HL-60 (cell line): ENCODE measurements around the gene TRIP4.
"Not testable (repeated sequence)": the region's sequence is repeated elsewhere in the genome, so short reads cannot be mapped to it uniquely, and the experiment has no call there.

Experiments
- DNase-seq, 2 experiments: peaks; one replicate each; pipeline ENCODE4 v3.0.0-alpha.2; 2010 to 2020; ENCODE audit warnings: low read depth in 1 of 2, low spot score in 1 of 2
- H3K27ac ChIP-seq: fragments of 250-450 bp; sonication (Bioruptor Pico); replicated peaks from 2 replicates; pipeline ENCODE4 v1.5.1; 2020; ENCODE audit warnings: mild to moderate bottlenecking, moderate library complexity
- H3K27me3 ChIP-seq: fragments of 250-450 bp; sonication (Bioruptor Pico); 2 replicates; pipeline ENCODE4 v1.5.1; 2021; ENCODE audit warnings: mild to moderate bottlenecking, moderate library complexity; ENCODE audit not compliant: insufficient read depth, poor library complexity, severe bottlenecking
- H3K4me3 ChIP-seq: replicated peaks from 2 replicates; pipeline ENCODE4 v1.5.1; 2011; ENCODE audit warnings: mild to moderate bottlenecking, control low read depth, low read length; ENCODE audit not compliant: insufficient read depth
- GABPA ChIP-seq: IDR thresholded peaks from 2 replicates; pipeline ENCODE4 v1.6.1; 2012; ENCODE audit warnings: low read depth
- POLR2AphosphoS5 ChIP-seq: IDR thresholded peaks from 2 replicates; pipeline ENCODE4 v1.6.1; 2012; ENCODE audit warnings: low read depth
- SPI1 ChIP-seq: IDR thresholded peaks from 2 replicates; pipeline ENCODE4 v1.6.1; 2012; ENCODE audit warnings: low read depth, mild to moderate bottlenecking, borderline replicate concordance
- TF ChIP-seq, protein P1 (sequence below): IDR thresholded peaks from 2 replicates; pipeline ENCODE4 v1.6.1; 2012; ENCODE audit warnings: low read depth; ENCODE audit not compliant: insufficient replicate concordance
- TF ChIP-seq, protein P2 (sequence below): IDR thresholded peaks from one replicate; pipeline ENCODE4 v1.5.1; 2011; ENCODE audit warnings: low read length, control low read depth, inconsistent platforms; ENCODE audit not compliant: insufficient read depth

The TRIP4 gene

DNA sequence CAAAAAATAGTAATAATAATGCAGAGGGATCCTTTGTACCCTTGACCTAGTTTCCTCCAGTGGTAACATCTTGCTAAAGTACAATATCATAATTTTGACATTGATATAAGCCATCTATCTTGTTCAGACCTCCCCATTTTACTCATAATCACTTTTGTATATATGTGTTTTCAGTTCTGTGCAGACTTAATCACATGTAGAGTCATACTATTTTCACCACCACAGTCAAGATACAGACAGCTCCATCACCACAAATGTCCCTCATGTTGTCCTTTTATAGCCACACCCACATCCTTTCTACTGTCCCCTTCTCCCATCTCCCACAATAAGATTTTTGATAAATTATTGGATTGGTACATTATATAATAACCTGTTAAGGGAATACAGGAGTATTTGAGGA lies 98.2 kb downstream of the TRIP4 start:
- TF ChIP-seq POLR2AphosphoS5: no peak
- TF ChIP-seq, protein P1, sequence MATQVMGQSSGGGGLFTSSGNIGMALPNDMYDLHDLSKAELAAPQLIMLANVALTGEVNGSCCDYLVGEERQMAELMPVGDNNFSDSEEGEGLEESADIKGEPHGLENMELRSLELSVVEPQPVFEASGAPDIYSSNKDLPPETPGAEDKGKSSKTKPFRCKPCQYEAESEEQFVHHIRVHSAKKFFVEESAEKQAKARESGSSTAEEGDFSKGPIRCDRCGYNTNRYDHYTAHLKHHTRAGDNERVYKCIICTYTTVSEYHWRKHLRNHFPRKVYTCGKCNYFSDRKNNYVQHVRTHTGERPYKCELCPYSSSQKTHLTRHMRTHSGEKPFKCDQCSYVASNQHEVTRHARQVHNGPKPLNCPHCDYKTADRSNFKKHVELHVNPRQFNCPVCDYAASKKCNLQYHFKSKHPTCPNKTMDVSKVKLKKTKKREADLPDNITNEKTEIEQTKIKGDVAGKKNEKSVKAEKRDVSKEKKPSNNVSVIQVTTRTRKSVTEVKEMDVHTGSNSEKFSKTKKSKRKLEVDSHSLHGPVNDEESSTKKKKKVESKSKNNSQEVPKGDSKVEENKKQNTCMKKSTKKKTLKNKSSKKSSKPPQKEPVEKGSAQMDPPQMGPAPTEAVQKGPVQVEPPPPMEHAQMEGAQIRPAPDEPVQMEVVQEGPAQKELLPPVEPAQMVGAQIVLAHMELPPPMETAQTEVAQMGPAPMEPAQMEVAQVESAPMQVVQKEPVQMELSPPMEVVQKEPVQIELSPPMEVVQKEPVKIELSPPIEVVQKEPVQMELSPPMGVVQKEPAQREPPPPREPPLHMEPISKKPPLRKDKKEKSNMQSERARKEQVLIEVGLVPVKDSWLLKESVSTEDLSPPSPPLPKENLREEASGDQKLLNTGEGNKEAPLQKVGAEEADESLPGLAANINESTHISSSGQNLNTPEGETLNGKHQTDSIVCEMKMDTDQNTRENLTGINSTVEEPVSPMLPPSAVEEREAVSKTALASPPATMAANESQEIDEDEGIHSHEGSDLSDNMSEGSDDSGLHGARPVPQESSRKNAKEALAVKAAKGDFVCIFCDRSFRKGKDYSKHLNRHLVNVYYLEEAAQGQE: no peak
- TF ChIP-seq SPI1: no peak
- no peak for TF ChIP-seq GABPA

DNA sequence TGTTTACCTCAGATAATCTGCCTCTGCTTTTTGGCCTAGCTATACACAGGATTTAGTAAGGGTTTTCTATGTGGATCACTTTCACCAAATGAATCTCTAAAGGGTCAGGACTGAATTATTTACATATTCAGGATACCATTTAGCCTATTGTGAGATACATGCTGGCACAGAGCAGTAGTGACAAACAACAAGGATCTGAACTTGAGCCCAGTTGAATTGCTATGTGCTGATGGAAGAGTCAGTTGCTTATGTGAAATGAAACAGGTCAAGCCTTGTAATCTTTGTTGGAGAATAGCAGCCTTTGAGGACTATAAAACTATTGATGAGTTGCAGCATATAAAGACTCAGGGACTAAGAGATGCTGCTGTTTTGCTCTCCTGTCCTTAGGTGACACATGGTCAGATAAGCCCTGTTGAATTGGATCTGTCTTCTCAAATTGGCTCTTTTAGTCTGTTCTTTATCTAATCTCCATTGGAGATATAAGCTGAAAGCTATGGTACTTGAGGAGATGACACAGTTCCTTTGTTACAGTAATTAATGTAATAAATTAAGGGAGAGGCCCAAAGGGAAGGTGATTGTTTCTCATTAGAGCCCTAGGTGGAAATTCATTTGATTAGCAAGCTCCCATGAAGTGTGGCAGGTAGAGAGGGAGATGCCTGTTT lies 103.1 kb downstream of the TRIP4 start:
- H3K27ac ChIP-seq: no peak overlapping the region
- DNase-seq: no peak
- no peak overlapping the region for H3K4me3 ChIP-seq
- no peak for TF ChIP-seq POLR2AphosphoS5
- no peak for TF ChIP-seq GABPA
- TF ChIP-seq, protein P2, sequence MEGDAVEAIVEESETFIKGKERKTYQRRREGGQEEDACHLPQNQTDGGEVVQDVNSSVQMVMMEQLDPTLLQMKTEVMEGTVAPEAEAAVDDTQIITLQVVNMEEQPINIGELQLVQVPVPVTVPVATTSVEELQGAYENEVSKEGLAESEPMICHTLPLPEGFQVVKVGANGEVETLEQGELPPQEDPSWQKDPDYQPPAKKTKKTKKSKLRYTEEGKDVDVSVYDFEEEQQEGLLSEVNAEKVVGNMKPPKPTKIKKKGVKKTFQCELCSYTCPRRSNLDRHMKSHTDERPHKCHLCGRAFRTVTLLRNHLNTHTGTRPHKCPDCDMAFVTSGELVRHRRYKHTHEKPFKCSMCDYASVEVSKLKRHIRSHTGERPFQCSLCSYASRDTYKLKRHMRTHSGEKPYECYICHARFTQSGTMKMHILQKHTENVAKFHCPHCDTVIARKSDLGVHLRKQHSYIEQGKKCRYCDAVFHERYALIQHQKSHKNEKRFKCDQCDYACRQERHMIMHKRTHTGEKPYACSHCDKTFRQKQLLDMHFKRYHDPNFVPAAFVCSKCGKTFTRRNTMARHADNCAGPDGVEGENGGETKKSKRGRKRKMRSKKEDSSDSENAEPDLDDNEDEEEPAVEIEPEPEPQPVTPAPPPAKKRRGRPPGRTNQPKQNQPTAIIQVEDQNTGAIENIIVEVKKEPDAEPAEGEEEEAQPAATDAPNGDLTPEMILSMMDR: no peak
- TF ChIP-seq, protein P1: no peak
- no peak for TF ChIP-seq SPI1
- no peaks in the 10 kb centered on the region for H3K27me3 ChIP-seq

More for the DNA sequence above, 98.2 kb downstream of the TRIP4 start:
- no peaks in the 10 kb centered on the region for H3K27me3 ChIP-seq
- no peak overlapping the region for H3K27ac ChIP-seq
- no peak overlapping the region for H3K4me3 ChIP-seq
- DNase-seq: no peak

DNA sequence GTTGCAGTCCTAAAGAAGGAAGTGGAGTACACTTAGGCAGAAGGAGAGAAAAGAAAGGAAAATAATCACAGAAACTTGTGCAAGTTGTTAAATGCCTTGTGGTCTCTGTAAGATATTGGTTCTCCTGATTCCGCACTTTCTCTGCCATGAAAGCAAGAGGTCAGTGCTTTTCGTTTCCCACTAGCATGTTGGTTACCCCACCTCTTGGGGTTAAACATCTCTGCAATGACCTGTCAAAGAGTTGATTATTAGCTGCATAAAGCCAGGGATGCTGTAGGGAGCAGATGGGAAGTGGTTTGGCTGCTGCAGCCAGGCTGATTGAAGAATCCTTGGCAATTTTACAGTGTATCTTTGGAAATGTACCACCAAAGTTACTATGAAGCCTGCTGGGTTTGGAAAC lies 106.0 kb downstream of the TRIP4 start:
- no peak overlapping the region for H3K27ac ChIP-seq
- peak; percentile 39; the same call in 1 of the 2 replicates for TF ChIP-seq SPI1
- TF ChIP-seq, protein P2: no peak
- H3K27me3 ChIP-seq: no peaks in the 10 kb centered on the region
- no peak overlapping the region for H3K4me3 ChIP-seq
- no peak for DNase-seq

DNA sequence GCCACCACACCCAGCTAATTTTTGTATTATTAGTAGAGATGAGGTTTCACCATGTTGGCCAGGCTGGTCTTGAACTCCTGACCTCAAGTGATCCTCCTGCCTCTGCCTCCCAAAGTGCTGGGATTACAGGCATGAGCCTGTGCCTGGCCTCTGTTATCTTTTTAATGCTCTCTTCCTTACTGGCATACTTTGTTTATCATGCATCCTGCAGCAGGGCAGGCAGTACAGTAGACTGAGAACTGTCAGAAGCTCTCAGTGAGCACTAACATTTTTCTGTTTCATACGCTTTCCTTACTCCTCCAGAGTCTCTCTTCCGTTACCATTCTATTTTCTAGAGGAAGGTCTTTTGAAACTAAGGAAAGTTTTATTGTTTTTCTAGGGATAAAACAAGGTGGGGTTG lies 108.3 kb downstream of the TRIP4 start:
- H3K27me3 ChIP-seq, H3K4me3 ChIP-seq, H3K27ac ChIP-seq, DNase-seq: not testable (repeated sequence)

DNA sequence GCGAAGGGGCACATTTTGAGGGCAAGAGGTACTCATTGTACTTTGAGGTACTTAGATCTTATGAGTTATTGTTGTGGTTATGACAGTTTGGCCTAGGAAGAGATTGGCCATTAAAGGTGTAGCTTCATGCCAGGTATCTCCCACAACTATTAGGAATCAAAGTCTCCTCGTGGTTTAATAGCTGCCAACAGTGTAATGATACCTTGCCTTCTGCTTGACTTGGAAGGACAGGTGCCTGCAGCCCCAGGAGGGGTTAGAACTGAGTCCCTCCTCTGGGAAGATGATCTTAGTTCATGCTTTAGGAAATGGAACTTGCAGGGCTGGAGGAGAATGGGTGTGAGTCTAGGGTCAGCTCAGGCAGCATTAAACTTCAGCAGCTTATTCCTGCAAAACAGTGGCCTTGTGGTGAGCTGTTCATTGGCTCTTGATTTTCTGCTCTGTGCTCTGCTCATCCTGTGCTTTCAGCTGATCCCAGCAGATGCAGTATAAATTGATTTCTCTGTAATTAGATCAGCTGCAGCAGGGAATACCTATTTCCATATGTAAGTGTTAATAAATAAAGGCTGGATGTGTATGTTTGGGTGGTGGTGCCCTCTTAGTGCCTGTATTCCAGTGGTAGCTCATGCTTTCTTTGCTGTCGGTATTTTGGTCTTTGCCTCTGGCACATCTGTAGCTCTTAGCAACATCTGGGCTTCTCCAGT lies 113.2 kb downstream of the TRIP4 start:
- Histone ChIP-seq H3K27ac (no peak overlapping the region), H3K4me3 (no peak overlapping the region), H3K27me3 (no peaks in the 10 kb centered on the region)
- no peak for DNase-seq
- TF ChIP-seq, protein P2: no peak
- TF ChIP-seq, protein P1: no peak
- TF ChIP-seq SPI1 (no peak), GABPA (no peak), POLR2AphosphoS5 (no peak)
